Keratinocyte (primary cell): ENCODE data around the gene CSNK1D. TPM values are rescaled to one million over a fixed set of nuclear protein-coding genes. Genes with fewer than 3 reads are reported as not detected.

Experiments
- DNase-seq: peaks from one replicate; pipeline ENCODE4 v3.0.0-alpha.2; 2011; ENCODE audit warnings: low read depth, missing footprints, low spot score
- FAIRE-seq: peaks from 2 replicates; lab custom pipeline; 2011; peaks lifted over from hg19 to GRCh38; lab: Jason Lieb, UNC
- H2AFZ ChIP-seq: 2 replicates; pipeline ENCODE4 v1.6.0; 2012; ENCODE audit warnings: low read length, control low read depth, inconsistent platforms; ENCODE audit not compliant: control insufficient read depth
- H3K27ac ChIP-seq: 2 replicates; pipeline ENCODE4 v1.5.1; 2011; ENCODE audit warnings: low read length; ENCODE audit not compliant: control insufficient read depth, insufficient read depth
- H3K27me3 ChIP-seq: 3 replicates; pipeline ENCODE4 v1.6.0; 2011; ENCODE audit warnings: low read length; ENCODE audit not compliant: control insufficient read depth, insufficient read depth; ENCODE audit errors: extremely low read depth
- H3K36me3 ChIP-seq, 2 experiments: 2 replicates in 1 of 2; 3 replicates in 1 of 2; pipeline ENCODE4 v1.5.1; 2011; ENCODE audit warnings: low read length in 2 of 2, mild to moderate bottlenecking in 1 of 2; ENCODE audit not compliant: control insufficient read depth in 2 of 2, insufficient read depth in 2 of 2; ENCODE audit errors: extremely low read depth in 1 of 2
- H3K4me1 ChIP-seq: 3 replicates; pipeline ENCODE4 v1.5.1; 2011; ENCODE audit warnings: low read length; ENCODE audit not compliant: control insufficient read depth, insufficient read depth; ENCODE audit errors: extremely low read depth
- H3K4me2 ChIP-seq: 3 replicates; pipeline ENCODE4 v1.6.0; 2011; ENCODE audit warnings: low read depth, low read length; ENCODE audit not compliant: control insufficient read depth, insufficient read depth; ENCODE audit errors: extremely low read depth
- H3K4me3 ChIP-seq, 3 experiments: fragments of 200-600 bp in 1 of 3; sonication (generic) in 1 of 3; 2 replicates in 2 of 3; 3 replicates in 1 of 3; pipeline ENCODE4 v1.5.1; 2011 to 2016; ENCODE audit warnings: low read length in 3 of 3, mild to moderate bottlenecking in 3 of 3, control low read depth in 2 of 3, inconsistent platforms in 1 of 3, low read depth in 1 of 3, mixed read lengths in 1 of 3, mixed run types in 1 of 3, moderate library complexity in 1 of 3; ENCODE audit not compliant: control insufficient read depth in 2 of 3, insufficient read depth in 2 of 3; ENCODE audit errors: extremely low read depth in 1 of 3
- H3K79me2 ChIP-seq: 2 replicates; pipeline ENCODE4 v1.6.0; 2012; ENCODE audit warnings: low read length; ENCODE audit not compliant: control insufficient read depth, insufficient read depth
- H3K9ac ChIP-seq: 3 replicates; pipeline ENCODE4 v1.6.0; 2011; ENCODE audit warnings: low read length; ENCODE audit not compliant: control insufficient read depth, insufficient read depth; ENCODE audit errors: extremely low read depth
- H3K9me1 ChIP-seq: 3 replicates; pipeline ENCODE4 v1.6.0; 2011; ENCODE audit warnings: low read length; ENCODE audit not compliant: control insufficient read depth, insufficient read depth; ENCODE audit errors: extremely low read depth
- H3K9me3 ChIP-seq: 2 replicates; pipeline ENCODE4 v1.5.1; 2012; ENCODE audit warnings: low read depth, low read length; ENCODE audit not compliant: control insufficient read depth
- H4K20me1 ChIP-seq: 3 replicates; pipeline ENCODE4 v1.6.0; 2011; ENCODE audit warnings: low read length; ENCODE audit not compliant: control insufficient read depth, insufficient read depth; ENCODE audit errors: extremely low read depth
- EZH2 ChIP-seq: IDR thresholded peaks from one replicate; pipeline ENCODE4 v1.6.1; 2012; ENCODE audit warnings: inconsistent platforms, mild to moderate bottlenecking, low read length, moderate library complexity
- dilution Hi-C: fragments of 300-500 bp; cut with MboI; formaldehyde crosslinking; loops from one replicate; pipeline ENCODE4 v1.7.0; 2020; ENCODE audit warnings: low sequenced_read_pairs; ENCODE audit not compliant: extremely low pct_ligation_motif_present
- polyA plus RNA-seq, 5 experiments: library from polyadenylated mRNA; depleted of rRNA in 3 of 5; stranded (reverse) in 3 of 5; stranded (forward) in 1 of 5; unstranded in 1 of 5; fragments of >200 nt; gene quantifications; 1 replicate in 1 of 5; 2 replicates in 3 of 5; 3 replicates in 1 of 5; pipeline versions ENCODE4 v1.2.1 to v1.2.3, GENCODE V29; 2011 to 2012; ENCODE audit warnings: missing spikeins in 2 of 5, low read depth in 1 of 5, low replicate concordance in 1 of 5
- TF ChIP-seq, protein P1 (sequence below), 3 experiments: IDR thresholded peaks in 1 of 3; conservative IDR thresholded peaks in 1 of 3; optimal IDR thresholded peaks in 1 of 3; 2 replicates in 2 of 3; 3 replicates in 1 of 3; pipeline versions ENCODE3 to v1.5.1; 2011; ENCODE audit warnings: low read length in 3 of 3, mild to moderate bottlenecking in 3 of 3, moderate library complexity in 2 of 3, control low read depth in 1 of 3, inconsistent platforms in 1 of 3; ENCODE audit not compliant: insufficient read depth in 2 of 3; ENCODE audit errors: extremely low read depth in 1 of 3

The CSNK1D gene
- polyA plus RNA-seq, 1 donor (not counting 4 experiments of a cell fraction or from before 2014, with no cell fraction given), result 86.0 TPM

DNA sequence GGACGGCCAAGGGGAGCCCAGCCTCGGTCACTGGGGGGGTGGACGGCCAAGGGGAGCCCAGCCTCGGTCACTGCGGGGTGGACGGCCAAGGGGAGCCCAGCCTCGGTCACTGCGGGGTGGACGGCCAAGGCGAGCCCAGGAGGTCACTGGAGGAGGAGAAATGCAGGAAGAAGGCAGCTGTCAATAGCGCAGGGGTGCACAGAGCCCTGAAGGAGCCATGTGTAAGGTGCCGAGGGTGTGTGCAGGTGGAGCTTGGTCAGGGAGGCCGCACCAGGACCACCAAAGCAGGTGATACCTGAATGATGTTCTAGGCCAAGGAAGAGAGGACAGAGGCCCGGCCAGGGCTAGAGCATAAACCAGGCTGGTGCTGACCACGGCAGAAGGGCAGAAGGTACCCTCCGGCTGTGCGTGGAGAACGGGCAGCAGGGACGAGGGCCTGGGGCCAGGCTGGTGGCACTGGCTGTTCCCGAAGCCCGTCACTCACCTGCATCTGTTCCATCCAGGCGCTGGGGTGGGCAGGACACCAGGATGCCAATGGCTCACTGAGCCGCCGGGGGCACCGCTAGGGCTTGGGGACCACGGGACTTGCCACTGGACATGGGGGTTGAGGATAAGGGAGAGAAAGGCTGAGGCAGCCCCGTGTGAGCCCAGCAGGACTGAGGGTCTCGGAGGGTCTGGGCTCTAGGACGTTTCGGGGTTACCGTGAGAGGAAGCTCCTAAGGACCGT is 55.0 kb downstream of the CSNK1D start:
- Histone ChIP-seq H3K27me3 (no peaks in the 10 kb centered on the region), H3K4me2 (no peak overlapping the region), H3K9ac (no peak overlapping the region), H3K9me1 (no peaks in the 10 kb centered on the region), H3K36me3 (no peaks in the 10 kb centered on the region), H2AFZ (no peak overlapping the region), H3K79me2 (no peaks in the 10 kb centered on the region), H3K4me1 (peaks cover 31% of the 10 kb centered on the region), H4K20me1 (no peaks in the 10 kb centered on the region), H3K4me3 (no peak overlapping the region), H3K27ac (no peak overlapping the region), H3K9me3 (no peaks in the 10 kb centered on the region)
- dilution Hi-C loops, result no loop called here
- TF ChIP-seq EZH2, result no peak
- TF ChIP-seq, protein P1, sequence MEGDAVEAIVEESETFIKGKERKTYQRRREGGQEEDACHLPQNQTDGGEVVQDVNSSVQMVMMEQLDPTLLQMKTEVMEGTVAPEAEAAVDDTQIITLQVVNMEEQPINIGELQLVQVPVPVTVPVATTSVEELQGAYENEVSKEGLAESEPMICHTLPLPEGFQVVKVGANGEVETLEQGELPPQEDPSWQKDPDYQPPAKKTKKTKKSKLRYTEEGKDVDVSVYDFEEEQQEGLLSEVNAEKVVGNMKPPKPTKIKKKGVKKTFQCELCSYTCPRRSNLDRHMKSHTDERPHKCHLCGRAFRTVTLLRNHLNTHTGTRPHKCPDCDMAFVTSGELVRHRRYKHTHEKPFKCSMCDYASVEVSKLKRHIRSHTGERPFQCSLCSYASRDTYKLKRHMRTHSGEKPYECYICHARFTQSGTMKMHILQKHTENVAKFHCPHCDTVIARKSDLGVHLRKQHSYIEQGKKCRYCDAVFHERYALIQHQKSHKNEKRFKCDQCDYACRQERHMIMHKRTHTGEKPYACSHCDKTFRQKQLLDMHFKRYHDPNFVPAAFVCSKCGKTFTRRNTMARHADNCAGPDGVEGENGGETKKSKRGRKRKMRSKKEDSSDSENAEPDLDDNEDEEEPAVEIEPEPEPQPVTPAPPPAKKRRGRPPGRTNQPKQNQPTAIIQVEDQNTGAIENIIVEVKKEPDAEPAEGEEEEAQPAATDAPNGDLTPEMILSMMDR (optimal IDR thresholded peaks at IDR 0.05 in 1 of 3, IDR thresholded peaks at IDR 0.05 in 1 of 3, conservative IDR thresholded peaks at IDR 0.05 in 1 of 3; ENCODE audit: extremely low read depth in 1 of 3, insufficient read depth in 2 of 3, low read length in 3 of 3), result no peak
- FAIRE-seq (no peak), DNase-seq (no peak)

DNA sequence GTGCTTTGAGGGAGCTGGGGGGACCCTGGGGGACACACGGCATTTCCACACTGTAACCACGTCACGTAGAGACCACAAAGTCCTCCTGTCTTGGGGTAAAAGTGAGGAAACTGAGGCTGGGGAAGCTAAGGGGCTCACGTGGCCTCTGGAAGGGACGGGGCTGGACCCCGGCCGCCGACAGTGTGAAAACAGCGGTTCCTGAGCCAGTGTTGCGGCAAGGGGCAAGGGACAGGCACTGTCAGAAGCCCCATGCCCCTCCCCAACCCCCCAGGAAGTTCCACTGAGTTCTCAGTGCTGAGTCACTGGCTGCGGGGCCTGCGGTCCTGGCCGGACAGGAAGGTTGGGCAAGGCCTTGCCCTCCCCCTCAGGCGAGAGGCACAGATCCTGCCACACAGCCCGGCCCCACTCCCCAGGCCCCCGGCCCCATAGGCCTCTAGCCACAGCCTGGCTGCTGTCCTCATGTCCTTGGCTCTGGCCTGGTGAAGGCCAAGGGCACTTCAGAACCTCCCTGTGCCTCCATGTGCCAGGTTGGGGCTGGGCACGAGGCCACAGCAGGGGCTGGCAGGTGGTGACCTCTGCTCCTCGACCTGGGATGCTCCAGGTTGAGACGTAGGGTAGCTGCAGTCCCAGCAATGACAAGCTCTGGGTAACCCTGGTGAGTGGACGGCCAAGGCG is 55.8 kb downstream of the CSNK1D start:
- Histone ChIP-seq H4K20me1 (no peaks in the 10 kb centered on the region), H3K4me3 (no peak overlapping the region), H3K79me2 (no peaks in the 10 kb centered on the region), H3K9ac (no peak overlapping the region), H3K9me3 (no peaks in the 10 kb centered on the region), H2AFZ (no peak overlapping the region), H3K36me3 (no peaks in the 10 kb centered on the region), H3K9me1 (no peaks in the 10 kb centered on the region), H3K4me1 (peaks cover 35% of the 10 kb centered on the region), H3K4me2 (peak overlapping the region; percentile 78), H3K27me3 (no peaks in the 10 kb centered on the region), H3K27ac (peak overlapping the region; percentile 78)
- TF ChIP-seq EZH2, result no peak
- TF ChIP-seq, protein P1 (optimal IDR thresholded peaks at IDR 0.05 in 1 of 3, IDR thresholded peaks at IDR 0.05 in 1 of 3, conservative IDR thresholded peaks at IDR 0.05 in 1 of 3; ENCODE audit: extremely low read depth in 1 of 3, insufficient read depth in 2 of 3, low read length in 3 of 3), result no peak
- dilution Hi-C loops, result no loop called here
- no peak for DNase-seq
- FAIRE-seq, result no peak
